ENCODE results near the gene LIX1.
"Not testable (repeated sequence)": the region's sequence is repeated elsewhere in the genome, so short reads cannot be mapped to it uniquely, and the experiment has no call there.

LIX1 gene

DNA sequence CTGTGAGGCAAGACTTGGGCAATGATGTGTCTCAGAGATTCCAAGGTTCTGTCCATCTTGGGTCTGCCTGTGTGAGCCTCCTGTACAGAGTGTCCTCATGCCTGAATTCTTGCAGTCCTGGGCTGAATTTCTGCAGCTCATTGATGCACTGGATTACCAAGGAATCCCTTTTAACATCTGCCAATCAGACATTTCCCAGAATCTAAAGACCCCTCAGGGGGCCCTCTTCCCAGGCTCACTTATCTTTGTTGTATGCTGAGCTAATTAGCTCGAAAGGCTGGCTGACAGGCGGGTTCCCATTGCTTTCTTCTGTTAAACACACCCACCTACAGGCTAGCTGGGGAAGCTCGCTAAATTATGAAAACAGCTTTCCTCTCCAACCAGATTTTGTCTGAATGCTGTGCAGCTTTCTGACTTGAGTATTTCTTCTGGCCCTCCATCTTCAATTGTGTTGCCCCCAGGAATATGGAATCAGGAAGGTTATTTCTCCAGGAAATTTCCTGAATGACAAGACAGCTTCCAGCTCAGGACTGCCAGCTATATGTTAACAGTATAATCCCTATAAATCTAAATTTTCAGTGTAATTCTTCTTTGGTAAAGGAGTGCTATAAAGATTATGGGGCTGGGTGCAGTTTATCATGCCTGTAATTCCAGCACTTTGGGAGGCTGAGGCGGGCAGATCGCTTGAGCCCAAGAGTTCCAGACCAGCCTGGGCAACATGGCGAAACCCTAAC is at the start of gene LIX1:
Gene LIX1, minus strand, starts transcription at position 91 of the 734 bp plus-strand sequence. Its CDS starts 35 bp downstream, at position 56.
- no peak for DNase-seq

DNA sequence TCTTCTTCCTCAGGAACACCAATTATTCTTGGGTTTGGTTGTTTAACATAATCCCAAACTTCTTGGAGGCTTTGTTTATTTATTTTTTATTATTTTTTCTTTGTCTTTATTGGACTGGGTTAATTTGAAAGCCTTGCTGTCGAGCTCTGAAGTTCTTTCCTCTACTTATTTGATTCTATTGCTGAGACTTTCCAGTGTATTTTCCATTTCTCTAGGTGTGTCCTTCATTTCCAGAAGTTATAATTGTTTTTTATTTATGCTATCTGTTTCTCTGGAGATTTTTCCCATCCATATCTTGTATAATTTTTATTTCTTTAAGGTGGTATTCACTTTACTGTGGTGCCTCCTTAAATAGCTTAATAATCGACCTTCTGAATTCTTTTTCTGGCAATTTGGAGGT is 49.5 kb upstream of the LIX1 start:
- no peak for DNase-seq

DNA sequence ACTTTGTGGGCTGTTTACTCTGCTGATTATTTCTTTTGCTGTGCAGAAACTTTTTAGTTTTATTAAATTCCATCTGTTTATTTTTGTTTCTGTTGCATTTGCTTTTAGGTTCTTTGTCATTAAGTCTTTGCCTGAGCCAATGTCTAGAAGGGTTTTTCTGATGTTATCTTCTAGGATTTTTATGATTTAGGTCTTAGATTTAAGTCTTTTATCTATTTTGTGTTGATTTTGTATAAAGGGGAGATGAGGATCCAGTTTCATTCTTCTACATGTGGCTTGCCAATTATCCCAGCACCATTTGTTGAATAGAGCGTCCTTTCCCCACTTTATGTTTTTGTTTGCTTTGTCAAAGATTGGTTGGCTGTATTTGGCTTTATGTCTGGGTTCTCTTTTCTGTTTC is 47.1 kb upstream of the LIX1 start:
- DNase-seq, result not testable (repeated sequence)

DNA sequence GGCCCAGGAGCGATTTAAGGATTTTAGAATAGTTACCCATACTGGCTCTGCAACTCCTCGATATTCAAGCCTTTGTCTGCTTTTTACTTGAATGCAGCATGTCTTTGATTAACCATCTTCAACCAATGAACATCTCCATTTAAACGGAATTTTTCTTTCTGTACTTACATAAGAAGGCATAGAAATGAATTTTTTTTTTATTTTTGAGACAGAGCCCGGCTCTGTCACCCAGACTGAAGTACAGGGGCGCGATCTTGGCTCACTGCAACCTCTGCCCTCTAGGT is 41.5 kb upstream of the LIX1 start:
- no peak for DNase-seq

DNA sequence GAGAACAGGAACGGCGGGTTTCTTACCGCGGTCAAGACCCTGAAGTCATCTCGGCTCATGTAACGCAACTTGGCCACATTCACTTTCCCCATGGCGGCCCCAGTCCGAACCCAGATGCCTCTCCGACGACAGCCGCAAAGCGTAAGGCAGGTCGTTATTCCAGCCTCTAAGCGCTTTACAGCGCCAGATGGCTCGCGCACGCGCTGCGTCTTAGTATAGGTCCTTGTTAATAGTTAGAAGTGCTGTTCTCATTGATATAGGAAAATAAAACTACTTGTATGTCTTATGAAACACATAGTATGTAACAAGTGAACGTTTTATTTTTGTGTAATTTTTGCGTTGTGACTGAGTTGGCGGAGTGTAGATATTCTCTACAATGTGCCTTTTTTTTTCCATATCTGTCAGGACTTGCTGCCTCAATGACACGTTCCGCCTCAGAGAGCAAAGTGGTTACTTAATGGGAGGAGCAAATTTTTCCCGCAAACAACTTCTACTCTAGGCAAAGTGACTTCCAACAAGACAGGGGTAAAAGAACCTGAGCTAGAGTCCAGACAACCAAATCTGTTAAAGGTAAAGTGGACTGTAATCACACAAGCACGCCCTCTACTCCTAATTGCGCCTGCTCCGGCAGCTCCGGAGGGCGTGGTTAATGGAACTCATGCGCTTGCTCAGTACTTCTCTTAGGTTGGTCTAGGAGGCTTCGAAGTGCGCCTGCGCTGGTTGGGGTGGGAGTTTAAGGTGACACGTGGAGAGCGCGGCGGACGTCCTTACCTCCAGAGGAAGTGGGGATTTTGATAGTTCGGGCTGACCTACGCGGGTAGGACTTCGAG is 40.9 kb upstream of the LIX1 start, which contains the start of gene RIOK2:
Gene RIOK2, minus strand, starts transcription at position 148 of the 830 bp plus-strand sequence. Its CDS starts 56 bp downstream, at position 92.
- DNase-seq, result peak; percentile 83

DNA sequence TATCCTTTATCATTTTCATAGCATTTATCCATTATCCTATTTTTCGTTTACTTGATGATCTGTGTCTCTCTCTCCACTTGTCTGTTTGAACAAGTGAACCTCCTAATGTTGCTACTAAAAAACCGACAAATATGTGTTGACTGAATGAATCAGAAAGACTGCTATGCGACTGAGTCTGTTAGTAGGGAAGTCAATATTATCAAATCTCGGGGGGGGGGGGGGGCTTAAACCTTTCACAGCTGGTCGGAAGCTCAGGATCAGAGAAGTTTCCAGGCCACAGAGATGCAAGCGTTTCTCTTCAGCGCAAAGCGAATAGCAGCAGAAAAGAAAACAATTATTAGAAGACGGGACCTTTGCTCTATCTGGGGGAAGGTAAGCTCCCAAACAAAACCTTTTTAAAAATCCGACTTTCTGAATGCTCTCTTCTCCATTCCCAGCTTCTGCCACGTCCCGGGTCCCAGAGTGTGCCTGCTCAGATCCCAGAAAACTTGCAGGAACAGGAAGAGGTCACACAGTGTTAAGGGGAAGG is 40.2 kb upstream of the LIX1 start:
- no peak for DNase-seq

DNA sequence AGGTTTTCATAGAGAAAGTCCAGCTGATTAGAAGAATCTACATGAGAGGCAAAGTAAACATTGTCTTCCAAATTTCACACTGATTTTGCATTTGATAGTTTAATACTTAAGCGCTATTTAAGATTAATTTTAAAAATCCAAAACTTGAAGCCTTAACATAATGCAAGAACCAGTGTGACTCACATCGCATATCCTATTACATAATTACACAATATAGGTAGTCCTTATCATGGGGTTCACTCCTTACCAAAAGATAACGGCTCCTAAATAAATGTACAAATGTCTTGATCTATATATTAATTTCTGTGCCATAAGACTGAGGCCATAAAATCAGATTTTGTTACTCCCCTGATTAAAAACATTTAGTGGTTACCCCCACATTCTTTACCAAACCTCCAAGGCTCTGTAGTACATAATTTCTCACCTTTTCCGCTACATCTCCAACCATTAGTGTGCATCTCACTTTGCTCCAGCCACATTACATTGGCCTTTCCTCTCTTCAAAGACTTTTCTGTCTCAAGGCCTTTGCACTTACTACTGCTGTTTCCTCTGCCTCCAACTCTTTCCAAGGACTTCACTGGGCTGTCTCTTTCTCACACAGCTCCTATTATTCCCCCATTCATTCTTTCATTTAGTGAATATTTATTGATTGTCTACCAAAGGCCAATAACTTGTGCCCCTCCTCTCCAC is 39.6 kb upstream of the LIX1 start:
- no peak for DNase-seq

DNA sequence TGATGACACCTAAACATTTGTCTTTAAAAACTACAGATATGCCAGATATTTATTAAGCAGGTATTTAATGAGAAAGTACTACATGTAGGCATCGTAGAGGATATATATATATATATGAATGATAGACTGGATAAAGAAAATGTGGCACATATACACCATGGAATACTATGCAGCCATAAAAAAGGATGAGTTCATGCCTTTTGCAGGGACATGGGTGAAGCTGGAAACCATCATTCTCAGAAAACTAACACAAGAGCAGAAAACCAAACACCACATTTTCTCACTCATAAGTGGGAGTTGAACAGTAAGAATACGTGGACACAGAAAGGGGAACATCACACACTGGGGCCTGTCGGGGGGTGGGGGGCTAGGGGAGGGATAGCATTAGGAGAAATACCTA is 37.0 kb upstream of the LIX1 start:
- DNase-seq, result not testable (repeated sequence)

DNA sequence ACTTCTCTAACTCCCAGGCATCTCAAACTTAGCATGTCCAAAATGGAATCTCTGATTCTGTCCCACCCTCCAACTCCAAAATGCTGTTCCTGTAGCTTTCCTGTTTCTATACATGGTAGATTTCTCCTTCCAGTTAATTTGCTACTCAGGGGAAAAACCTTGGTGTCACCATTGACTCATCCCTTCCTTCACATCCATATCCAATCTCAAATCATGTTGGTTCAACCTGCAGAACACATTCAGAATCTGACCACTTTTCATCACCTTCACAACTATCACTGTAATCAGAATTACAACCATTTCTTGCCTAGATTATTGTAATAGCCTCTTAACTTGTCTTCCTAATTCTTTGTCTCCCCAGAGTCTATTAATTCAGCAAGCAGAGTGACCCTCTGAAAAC is 29.8 kb upstream of the LIX1 start:
- no peak for DNase-seq

DNA sequence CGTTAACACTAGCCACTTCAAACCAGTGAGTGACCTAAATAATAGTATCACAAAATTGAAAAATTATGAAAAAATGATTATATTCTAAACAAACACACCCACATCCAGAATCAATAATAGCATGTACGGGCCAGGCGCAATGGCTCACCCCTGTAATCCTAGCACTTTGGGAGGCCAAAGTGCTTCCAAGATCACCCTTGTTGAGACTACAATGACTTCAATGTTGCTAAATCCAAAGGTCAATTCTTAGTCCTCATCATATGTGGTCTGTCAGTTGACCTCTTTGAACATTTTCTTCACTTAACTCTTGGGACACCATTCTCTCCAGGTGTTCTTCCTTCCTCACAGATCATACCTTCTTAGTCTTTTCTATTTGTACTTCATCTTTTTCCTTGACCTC is 29.3 kb upstream of the LIX1 start:
- DNase-seq, result no peak

DNA sequence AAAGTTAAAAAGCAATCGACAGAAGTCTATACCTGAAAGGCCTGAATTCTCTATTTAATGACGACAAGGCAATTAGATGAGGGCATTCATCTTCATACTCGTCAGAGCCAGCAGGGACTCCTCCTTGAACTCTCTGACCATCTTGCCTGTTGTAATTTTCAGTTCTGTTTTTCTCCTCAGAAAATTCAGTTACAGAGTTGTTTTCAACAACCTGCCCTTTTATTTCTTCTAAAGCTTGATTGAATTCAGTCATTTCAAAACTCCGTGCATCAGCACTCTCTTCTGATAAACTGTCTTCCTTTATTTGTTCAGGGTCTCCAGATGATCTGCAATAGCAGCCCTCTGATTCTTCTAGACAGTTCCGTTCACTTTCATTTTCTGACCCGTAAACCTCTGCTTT is 25.0 kb upstream of the LIX1 start:
- no peak for DNase-seq

DNA sequence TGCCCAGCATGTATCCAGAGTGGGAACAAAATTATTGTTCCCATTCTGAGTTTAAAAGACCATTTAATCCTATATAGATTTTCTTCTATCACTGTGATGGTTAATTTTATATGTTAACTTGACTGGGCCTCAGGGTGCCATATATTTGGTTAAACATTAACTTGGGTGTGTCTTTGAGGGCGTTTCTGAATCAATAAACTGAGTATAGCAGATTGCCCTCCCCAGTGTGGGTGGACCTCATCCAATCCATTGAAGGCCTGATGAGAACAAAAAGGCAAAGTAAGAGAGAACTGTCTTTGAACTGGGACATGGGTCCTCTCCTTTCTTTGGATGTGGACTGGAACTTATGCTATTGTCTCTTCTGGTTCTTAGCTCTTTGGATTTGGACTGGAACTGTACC is 23.3 kb upstream of the LIX1 start:
- DNase-seq, result no peak

DNA sequence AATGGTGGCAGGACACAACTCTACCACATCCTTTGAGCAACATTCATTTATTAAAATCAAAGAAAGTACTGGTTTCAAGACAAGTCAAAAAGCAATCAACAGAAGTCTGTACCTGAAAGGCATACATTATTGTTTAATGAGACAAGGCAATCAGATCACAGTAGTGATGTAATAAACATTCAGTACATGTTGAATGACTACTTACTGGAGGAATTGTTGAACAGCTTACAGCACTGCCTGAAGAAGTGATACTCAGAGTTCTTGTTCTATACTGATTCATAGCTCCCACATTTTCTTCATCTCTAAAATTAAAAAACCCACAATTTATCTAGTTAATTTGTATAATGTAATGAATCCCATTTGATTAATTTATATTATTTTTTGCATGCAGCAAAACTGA is 22.4 kb upstream of the LIX1 start:
- DNase-seq, result no peak

DNA sequence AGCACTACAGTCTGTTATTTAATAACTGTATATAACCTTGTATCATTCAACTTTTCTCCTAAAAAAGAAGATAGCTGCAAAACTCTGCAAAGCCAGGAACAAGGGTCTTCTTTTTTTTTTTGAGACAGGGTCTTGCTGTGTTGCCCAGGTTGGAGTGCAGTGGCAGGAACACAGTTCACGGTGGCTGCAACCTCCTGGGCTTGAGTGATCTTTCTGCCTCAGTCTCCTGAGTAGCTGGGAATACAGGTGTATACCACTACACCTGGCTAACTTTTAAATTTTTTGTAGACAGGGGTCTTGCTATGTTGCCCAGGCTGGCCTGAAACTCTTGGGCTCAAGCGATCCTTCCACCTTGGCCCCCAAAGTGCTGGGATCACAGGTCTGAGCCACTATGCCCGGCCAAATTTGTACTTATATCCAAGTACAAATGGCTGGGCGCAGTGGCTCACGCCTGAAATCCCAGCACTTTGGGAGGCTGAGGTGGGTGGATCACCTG is 21.4 kb upstream of the LIX1 start:
- no peak for DNase-seq

DNA sequence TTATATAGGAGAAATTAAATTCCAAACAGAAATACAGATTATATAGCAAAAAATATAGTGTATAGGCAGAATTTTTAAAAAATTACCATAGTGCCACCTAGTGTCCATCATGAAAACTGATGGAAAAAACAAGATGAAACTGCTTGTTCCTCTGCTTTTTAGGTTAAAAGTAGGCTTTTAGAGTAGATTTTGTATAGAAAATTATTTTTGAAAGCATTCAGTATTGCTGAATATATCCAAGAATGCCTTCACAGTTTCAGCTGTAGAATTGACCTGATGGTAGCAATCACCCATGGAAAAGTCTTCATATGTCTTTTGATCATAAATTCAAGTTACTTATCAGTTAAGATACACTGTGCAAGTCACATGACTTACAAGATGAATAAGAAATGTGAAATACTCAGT is 21.0 kb upstream of the LIX1 start:
- peak; percentile 1 for DNase-seq

DNA sequence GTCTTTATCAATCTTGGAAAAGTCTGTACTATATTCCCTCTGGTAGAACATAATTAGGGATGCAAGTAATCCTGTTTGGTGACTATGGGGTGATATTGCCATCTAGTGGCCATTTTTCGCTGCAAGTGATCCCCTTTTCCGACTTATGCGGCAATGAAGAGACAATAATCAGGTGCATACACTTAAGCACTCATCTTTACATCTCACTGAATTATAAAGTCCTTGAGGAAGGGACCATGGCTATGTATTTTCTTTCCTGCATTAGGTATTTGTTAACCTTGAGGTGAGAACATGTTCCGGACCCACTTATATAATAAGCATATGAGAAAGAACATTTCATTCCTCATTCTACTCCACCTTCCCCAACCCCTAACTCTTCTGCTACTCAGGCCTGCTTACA is 19.6 kb upstream of the LIX1 start:
- peak; percentile 48 for DNase-seq

DNA sequence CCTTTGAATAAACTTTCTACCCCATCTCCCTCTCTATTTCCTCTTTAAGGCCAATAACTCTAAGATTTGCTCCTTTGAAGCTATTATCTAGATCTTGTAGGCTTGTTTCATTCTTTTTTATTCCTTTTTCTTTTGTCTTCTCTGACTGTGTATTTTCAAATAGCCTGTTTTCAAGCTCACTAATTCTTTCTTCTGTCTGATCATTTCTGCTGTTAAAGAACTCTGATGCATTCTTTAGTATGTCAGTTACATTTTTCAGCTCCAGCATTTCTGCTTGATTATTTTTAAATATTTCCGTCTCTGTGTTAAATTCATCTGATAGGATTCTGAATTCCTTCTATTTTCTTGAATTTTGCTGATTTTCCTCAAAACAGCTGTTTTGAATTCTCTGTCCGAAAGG is 15.3 kb upstream of the LIX1 start:
- DNase-seq, result no peak

DNA sequence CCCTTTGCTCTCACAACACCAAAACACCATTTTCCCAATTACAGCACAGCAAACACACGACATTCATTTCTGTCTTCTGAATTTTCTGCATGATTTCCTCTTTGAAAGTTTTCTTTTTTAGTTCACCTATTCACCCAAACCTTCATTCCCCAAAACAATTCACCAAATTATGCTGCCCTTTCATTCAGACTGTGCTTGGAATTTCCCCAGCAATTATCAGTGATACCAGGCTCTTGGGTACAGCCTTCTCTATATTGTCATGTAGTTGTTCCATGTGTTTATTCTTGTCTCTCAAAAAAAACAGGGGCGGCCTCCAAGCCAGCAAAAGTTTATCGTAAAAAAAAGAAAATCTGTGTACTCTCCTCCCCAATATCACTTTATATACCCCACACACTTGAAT is 9.0 kb upstream of the LIX1 start:
- DNase-seq, result no peak

DNA sequence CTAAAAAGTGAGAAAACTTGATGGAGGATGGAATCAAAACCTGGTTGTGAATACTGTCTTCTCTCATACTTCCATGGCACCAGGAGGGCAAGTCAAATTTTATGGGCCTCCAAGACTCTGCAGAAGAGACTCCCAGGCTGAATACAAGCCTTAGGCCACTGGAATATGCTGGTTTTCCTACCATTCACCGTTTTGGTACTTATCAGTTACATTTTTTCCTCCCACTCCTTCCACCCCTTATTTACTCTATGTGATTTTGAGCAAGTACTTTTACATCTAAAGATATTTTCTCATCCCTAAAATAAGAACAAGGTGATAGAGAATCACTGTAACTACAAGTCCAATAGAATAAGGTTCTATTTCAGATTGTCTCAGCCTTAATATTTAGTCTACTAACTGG is 8.0 kb upstream of the LIX1 start:
- DNase-seq, result no peak

DNA sequence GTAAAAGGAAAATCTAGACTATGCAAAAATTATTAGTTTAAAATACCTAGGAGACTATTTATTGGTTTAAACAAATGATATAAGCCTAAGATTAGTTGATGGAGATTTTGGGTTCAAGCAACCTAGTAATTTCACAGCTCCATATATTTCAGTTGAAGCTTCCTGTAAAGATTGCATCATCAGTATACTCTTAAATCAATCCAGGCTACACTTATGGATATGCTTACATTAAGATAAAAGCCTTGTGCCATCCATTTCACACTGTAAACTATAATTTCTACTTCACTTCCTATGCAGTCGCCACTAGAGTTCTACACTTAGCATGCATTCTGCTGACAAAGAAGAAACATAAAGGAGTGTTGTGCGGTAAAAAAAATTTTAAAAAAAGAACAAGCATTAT is 7.3 kb upstream of the LIX1 start:
- DNase-seq, result peak; percentile 19

DNA sequence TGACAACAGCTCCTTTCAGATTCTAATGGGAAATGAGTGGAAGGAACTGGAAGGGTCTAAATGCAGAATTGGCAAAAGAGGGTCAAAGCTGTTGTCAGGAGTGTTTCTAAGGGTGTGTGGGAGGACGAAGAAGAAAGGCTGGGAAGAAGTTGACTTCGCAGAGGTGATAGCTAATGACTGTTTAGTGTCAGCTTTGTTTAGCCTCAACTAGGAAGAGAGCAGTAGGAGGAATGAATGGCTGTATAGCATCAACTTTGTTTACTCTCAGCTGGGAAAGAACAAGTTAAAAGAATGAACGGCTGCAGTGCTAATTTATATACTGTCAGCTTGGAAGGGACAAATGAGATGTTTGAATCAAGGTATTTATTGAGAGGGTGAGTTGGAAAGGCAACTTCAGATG is 5.9 kb upstream of the LIX1 start:
- no peak for DNase-seq

DNA sequence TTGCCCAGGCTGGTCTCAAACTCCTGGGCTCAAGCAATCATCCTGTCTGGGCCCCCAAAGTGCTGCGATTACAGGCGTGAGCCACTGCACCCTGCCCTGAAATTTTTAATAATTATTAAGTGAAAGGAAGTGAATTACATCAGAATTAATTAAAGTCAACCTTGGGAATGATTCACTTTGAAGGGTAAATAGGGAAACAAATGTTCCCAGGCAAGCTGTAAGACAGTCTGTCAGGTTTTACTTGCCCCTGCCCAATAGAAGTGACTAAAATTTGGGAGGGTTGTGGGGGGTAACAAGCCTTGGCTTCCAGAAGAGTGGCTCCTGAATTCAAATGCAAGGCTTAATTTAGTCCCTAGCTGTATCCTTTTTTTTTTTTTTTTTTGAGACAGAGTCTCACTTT is 1.3 kb upstream of the LIX1 start:
- DNase-seq, result no peak

DNA sequence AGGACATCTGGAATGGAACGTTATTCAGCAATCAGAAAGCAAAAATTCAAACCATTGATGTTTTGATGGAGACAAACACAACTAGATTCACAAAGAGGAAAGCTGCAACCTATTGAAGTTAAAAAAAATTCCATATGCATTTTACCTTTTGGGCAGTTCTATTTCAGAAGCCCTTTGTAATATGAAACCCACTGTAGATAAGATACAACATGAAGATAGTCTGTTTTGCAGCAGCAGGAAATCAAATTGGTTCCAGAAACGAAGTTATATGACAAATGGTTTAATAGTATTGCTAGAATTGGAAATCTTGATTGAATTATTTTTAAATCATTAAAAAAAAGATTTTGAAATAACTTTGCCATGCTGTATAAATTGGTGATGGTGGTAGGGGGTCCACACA is 872 bp downstream of the LIX1 start:
- DNase-seq, result no peak

DNA sequence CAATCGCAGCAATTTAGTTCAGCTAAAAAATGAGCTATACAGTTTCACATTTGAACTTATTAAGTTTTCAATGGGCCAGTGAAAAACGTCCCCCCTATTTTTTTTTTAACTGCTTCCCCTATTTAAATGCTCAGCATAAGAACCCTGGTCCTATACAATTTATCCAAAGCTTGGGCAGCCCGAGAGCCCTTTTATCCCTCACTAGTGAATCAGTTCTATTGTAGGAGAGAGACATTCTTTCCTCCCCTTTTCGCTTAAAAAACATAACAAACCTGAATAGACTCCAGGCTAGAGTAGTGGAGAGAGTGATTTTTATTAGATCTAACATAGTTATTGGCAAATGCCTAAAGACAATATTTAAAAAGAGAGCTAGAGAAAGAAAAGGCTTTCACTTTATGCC is 1.4 kb downstream of the LIX1 start:
- no peak for DNase-seq
